ENCODE results near the gene ERBB4.

- TF ChIP-seq CTCF (IDR thresholded peaks at IDR 0.05) (no peak), POLR2A (IDR thresholded peaks at IDR 0.05) (no peak)
Measured at GRCh38 chr2:211468217-211468616, 1070.4 kb downstream of the ERBB4 start.

Measured in esophagus squamous epithelium (tissue), 4 donors.